GM21526 (cell line): ENCODE measurements around the gene MXRA8.
A peak's percentile ranks its signal among the peaks of the same experiment; 100 is the strongest.
"Not testable (repeated sequence)": the region's sequence is repeated elsewhere in the genome, so short reads cannot be mapped to it uniquely, and the experiment has no call there.

Experiments used
- ATAC-seq: cut with Tn5 transposase; IDR thresholded peaks from one replicate; pipeline ENCODE4 v1.9.1; 2021; ENCODE audit warnings: moderate library complexity; ENCODE audit not compliant: unreplicated experiment, low FRiP score

MXRA8 gene

GRCh38 chr1:1324524-1325287 lies 33.6 kb downstream of the MXRA8 start, which contains the start of the genes CPTP and INTS11:
TSS of gene CPTP (plus strand) at chr1:1324802. CDS start at chr1:1326911, 2,109 bp downstream.
TSS of gene INTS11 (minus strand) at chr1:1324660. CDS start at chr1:1324608, 52 bp downstream.
- ATAC-seq: peak; percentile 49

- no peak for ATAC-seq
These were observed 34.3 kb downstream of the MXRA8 start for GRCh38 chr1:1324084-1324523.

- ATAC-seq: no peak
These were observed 35.4 kb downstream of the MXRA8 start for GRCh38 chr1:1322952-1323351.

DNA sequence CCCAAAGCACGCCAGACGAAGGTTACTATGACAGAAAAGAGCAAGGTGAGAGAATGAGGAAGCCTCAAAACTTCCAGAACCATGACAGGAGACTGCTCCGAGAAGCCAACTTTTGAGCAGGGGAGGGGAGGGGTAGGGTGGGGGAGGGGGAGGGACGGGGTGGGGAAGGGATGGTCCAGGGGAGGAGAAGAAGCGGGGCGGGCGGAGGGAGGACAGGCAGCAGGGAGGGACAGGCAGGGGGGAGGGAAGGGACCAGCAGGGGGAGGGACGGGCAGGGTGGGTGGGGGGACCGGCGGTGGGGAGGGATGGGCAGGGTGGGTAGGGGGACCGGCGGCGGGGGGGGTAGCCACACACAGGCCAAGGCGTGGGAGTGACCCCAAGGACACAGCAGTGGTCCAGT lies 35.9 kb downstream of the MXRA8 start:
- ATAC-seq: no peak

- no peak for ATAC-seq
These were observed 36.9 kb downstream of the MXRA8 start for GRCh38 chr1:1321477-1321876.

GRCh38 chr1:1320666-1321448 lies 37.5 kb downstream of the MXRA8 start:
- no peak for ATAC-seq

DNA sequence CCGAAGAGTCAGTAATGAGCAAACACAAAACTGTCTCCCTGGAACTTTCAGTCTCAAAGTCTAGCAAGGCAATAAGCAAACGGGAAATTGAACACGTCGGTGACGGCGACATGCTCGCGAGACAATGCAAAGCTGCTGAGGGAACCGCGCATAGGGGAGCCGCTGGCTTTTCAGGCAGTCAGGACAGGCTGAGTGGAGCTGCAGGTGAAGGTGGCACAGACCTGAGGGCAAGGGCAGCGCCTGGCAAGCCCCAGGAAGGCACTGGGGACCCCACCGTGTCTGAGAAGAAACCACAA lies 38.8 kb downstream of the MXRA8 start:
- ATAC-seq: no peak

DNA sequence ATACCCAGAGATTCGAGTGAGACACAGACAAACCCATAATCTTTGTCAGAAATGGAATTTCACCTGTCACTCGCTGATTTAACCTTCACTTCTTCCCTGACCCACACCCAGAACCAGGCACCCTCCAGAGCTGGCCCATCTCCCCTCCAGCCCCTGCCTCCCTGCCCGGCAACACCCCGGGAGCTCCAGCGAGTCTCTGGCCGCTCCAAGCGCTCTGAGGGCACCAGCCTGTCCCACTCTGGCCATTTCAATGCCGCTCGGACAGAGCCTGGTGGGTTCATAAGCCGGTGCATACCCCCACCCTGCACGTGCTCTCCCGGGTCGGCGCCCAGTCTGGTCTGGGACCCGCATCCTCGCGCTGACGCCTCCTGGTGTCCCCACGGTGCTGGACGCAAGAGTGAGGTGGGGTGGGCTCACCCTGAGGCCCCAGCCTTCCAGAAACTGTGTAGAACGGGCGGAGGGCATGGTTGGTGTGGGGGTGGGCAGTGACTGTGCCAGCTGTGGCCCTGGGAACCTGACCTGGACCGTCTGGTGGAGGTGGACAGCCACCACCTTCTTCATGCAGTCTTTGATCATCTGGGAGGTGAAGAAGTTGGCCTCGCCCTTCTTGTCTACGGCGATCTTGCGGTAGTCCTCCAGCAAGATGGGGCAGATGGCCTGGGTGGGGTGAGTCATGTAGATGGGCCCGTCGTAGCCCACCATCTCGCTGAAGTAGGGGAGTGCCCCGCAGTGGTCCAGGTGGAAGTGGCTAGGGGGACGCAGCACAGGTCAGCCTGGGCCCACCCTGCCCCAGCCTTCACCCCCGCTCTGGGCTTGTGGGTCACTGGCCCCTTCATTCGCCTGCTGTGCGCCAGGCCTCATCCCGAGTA lies 39.3 kb downstream of the MXRA8 start:
- no peak for ATAC-seq

DNA sequence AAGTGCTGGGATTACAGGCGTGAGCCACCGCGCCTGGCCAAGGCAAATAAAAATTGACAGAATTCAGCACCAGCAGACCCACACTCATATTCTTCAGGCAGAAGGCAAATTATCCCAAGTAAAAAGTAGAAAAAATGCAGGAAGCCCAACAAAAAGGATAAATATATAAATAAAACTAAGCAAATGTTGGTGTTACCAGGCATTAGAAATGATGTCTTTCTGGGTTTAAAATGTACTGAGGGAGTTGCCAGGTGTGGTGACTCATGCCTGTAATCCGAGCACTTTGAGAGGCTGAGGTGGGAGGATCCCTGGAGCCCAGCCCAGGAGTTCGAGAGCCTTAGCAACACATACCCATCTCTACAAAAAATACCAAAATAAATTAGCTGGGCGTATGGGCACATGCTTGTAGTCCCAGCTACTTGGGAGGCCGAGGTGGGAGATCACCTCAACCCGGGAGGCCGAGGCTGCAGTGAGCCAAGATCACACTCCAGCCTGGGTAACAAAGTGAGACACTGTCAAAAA lies 40.2 kb downstream of the MXRA8 start:
- ATAC-seq: no peak

- no peak for ATAC-seq
These were observed 40.9 kb downstream of the MXRA8 start for GRCh38 chr1:1317420-1317819.

DNA sequence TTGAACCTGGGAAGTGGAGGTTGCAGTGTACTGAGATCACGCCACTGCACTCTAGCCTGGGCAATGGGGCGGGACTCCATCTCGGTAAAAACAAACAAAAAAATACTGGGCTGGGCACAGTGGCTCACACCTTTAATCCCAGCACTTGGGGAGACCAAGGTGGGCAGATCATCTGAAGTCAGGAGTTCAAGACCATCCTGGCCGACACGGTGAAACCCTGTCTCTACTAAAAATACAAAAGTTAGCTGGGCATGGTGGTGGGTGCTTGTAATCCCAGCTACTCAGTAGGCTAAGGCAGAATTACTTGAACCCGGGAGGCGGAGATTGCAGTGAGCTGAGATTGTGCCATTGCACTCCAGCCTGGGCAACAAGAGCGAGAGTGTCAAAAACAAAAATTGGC lies 42.2 kb downstream of the MXRA8 start:
- ATAC-seq: not testable (repeated sequence)

DNA sequence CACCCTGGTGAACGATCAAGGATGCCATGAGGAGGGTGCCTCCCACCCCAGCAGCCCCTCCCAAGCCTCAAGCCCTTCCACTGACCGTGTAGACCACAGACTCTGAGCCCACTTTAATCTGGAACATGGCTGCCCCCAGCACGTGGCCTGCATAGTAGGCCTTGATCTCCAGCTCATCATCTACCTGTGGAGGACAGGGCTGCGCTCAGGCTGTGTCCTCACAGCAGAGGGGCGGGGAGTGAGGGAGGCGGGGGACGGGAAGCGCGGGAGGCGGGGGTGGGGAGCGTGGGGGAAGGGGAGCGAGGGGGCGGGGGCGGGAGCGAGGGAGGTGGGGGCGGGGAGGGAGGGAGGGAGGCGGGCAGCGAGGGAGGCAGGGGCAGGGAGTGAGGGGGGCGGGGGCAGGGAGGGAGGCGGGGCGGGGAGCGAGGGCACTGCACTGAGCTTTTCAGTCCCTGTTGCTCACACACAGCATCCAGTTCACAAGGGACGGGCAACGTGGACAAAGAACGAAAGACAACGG lies 42.9 kb downstream of the MXRA8 start:
- ATAC-seq: no peak

DNA sequence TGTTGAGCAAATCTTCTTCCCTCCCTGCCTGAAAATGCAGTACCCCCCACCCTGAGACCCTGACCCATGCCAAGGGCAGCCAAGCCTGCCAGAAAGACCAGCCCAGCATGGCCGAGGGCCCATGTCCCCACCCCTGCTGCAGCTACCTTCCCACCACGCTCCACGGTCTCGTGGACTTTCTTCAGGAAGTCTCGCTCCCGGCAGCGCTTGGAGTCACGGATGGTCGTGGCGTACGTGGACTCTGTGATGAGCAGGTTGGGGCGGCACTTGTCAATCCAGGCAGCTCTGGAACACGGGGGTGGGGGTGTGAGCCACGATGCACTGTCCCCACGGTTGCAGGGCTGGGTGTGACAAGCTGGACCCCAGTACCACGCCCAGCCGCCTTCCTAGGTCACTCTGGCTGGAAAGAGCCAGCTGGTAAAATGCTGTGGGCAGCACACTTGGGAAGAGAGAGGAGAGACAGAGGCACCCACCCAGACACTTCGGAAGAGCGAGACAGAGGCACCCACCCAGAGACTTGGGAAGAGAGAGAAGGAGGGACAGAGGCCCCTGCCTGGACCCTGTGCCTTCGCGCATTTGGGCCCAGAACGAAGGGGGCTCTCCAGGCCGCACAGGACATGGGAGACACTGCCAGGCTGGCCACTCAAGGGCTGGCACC lies 43.5 kb downstream of the MXRA8 start:
- ATAC-seq: no peak

GRCh38 chr1:1314237-1314586 lies 44.1 kb downstream of the MXRA8 start:
- ATAC-seq: no peak

- no peak for ATAC-seq
These were observed 44.7 kb downstream of the MXRA8 start for GRCh38 chr1:1313500-1314236.

GRCh38 chr1:1312450-1313314 lies 45.7 kb downstream of the MXRA8 start:
- ATAC-seq: no peak

- ATAC-seq: no peak
These were observed 46.9 kb downstream of the MXRA8 start for GRCh38 chr1:1311107-1312104.
